Colon (tissue), 2 donors: ENCODE results near the gene NHS.
A peak's percentile ranks its signal among the peaks of the same experiment; 100 is the strongest.
"Not testable (repeated sequence)": the region's sequence is repeated elsewhere in the genome, so short reads cannot be mapped to it uniquely, and the experiment has no call there.

Experiments
- FAIRE-seq: peaks from 2 replicates; lab custom pipeline; 2012; peaks lifted over from hg19 to GRCh38; lab: Jason Lieb, UNC
- donor health status: control.
- donor health status: control.

The NHS gene

GRCh38 chrX:17549107-17549651, 174.2 kb downstream of the NHS start:
- FAIRE-seq: no peak

- no peak for FAIRE-seq
Measured at GRCh38 chrX:17550011-17550410, 175.0 kb downstream of the NHS start.

DNA sequence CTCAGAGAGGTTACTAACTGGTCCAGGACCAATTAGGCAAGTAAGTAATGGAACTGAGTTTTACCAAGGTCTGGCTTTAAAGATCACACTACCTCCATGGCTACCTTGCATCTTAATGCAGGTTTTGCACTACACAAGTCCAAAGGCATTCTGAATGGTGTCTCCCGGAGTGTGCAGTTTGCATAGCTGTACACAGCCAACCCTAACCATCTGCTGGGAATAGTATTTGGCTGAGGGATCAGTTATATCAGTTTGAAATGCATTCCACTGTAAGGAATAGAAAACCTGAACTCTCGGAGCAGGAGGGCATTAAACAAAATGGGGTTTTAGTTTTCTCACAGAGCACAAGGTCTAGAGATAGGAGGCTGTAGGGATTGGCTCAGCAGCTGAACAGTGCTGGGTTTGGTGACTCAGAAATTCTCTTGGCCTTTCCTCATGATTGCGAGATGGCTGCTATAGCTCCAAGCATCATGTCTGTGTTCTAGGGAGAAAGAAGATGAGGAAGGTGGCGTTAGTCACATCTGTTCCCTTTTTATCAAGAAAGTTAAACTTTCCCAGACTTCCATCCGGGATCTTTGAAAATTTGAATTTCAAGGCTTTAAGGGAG, 177.1 kb downstream of the NHS start:
- no peak for FAIRE-seq

DNA sequence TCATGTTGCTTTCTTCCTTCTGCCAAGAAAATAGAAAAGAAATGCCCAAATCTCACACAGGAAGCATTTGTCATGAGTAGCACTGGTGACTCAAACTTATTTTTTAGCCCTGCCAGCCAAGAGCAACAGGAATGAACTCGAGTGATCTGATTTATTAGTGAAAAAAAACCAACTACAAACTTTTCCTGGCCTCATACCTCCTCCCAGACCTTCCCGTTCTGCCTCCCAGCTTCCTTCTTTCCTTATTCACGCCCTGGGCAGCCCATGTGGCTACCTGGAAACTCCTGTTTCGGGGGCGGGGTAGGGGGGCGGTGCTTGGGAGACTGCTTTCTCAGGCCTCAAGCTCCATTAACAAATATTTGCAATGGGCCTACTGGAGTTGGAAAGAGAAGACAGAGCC, 178.5 kb downstream of the NHS start:
- no peak for FAIRE-seq

- no peak for FAIRE-seq
Measured at GRCh38 chrX:17553961-17554482, 179.0 kb downstream of the NHS start.

DNA sequence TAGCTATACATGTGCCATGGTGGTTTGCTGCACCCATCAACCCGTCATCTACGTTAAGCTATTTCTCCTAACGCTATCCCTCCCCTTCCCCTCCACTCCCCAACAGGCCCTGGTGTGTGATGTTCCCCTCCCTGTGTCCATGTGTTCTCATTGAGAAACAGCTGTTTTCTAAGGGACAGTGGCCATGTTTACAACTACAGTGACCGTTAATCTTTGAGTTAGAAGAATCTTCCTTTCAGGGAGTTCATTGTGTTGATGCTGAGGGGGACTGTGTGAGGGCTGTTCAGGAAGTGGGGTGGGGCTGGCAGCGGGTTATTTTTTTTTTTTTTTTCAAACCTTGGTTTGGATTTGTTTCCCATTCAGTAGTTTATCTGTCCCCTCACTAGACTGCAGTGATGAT, 179.9 kb downstream of the NHS start:
- FAIRE-seq: no peak

DNA sequence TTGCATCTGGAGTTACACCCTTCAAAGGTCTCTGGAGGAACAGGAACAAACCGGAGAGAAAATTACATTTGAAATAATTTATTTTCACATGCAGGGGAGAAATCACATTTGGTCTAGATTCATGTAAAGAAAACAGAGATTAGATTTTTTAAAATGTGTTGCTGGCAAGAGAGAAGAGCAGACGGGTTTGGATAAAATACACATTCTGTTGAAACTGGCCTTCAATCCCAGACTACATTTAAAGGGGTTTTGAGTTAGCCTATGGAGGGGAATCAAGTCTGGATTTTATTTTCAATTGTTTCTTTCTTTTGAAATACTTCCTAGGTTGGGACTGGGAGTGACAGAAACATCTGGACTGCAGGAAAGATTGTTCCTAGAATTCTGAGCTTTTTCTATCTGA, 180.8 kb downstream of the NHS start:
- FAIRE-seq: no peak

DNA sequence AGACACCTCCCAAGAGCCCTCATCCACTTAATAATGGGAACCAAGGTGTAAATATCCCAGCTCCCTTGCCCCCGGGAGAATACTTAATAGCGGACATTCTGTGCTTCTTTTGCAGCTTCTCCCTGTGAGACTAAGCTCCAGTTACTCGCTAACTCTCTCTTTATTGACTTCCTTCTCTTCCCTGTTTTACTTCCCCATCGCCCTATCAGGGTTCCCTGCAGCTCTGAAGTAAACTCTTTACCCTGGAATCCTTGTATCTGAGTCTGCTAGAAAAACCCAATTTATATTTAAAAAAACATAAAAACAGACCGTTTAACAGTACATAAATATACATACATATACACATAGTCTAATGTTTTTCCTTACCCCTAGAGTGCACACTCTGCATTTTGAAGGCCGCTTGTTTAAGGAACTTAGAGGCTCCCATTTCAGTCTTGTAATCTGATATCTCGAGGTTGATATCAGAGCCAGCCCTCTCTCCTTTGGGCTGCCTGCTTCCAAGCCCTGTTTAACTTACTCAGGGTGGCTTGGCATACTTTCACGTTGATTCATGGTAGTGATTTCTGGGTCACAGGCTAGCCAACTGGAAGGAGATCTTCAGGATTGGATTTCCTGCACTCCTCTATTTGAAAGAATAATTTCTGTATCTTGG, 184.9 kb downstream of the NHS start:
- no peak for FAIRE-seq

DNA sequence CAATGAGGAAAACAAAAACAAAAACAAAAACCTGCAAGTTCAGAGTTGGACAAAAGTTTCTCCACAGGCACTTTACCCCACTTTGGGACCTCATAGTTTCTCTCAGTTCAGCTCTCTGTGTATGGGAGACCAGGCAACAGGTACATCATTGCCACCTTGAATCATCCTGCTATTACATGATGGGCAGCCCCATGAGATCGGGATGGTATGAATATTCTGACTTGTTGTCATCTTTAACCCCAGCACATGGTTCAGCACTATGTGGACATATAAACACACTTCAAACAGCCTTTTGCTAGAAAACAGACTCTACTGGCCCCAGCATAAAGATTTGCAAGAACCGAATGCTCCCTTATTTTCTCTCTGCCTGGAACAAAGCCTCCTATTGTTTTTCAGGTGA, 185.4 kb downstream of the NHS start:
- no peak for FAIRE-seq

DNA sequence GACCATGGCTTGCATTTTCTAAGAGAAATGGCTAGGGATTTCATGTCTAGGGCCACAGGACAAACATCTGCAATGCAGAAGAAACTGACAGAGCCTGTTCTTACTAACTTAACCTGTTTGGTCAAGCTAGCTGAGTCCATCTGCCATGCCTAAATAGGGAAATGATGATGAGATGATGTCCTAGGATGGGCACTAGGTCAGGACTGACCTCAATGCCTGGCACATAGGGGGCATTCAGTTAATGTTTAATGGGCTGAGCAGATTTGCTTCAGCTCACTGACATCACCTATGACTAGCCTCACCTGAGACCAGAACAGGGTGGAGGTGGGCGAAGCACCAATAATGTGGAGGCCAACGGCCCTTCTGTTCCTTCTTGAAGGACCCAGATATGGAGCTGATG, 188.1 kb downstream of the NHS start:
- FAIRE-seq: no peak

DNA sequence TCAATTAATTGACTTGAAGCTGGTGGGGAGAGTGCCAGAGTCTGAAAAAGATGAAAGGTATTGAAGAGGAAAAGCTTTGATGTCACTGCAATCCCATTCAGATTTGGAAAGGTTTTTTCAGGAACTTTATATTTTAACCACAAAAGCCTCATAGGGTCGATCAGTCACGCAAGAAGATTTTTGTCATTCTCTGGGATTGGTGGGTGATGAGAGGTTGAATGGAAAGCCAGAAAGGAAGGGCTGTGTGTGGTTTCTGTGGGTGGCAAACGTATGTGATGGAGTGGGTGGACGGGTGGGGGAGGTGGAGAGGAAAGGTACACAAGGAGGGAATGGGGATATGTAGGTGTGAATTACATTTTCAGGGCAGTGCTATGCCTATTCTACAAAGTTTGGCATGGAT, 188.5 kb downstream of the NHS start:
- no peak for FAIRE-seq

- no peak for FAIRE-seq
Measured at GRCh38 chrX:17564689-17565409, 189.8 kb downstream of the NHS start.

GRCh38 chrX:17566740-17567139, 191.7 kb downstream of the NHS start:
- no peak for FAIRE-seq

GRCh38 chrX:17567187-17567586, 192.2 kb downstream of the NHS start:
- FAIRE-seq: no peak

DNA sequence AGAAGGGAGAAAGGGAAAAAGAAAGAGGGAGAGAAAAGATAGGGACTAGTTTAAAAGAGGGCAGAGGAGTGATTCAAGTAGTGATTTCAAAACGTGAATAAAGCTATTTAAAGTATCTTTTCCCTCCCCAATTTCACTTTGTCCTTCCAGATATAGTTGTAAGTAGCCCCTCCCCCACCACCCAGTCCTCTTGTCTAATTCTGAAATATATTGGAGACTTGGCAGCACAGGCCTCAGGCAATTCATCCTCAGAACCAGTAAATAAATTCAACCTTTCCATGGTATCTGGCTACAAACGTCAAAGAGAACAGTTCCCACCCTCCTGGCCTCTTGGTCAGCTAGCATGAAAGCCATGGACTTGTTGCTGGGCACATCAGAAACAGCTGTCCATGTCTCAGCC, 192.8 kb downstream of the NHS start:
- no peak for FAIRE-seq

- FAIRE-seq: not testable (repeated sequence)
Measured at GRCh38 chrX:17568804-17569203, 193.8 kb downstream of the NHS start.

GRCh38 chrX:17579026-17579425, 204.0 kb downstream of the NHS start:
- FAIRE-seq: peak; percentile 61

- no peak for FAIRE-seq
Measured at GRCh38 chrX:17580539-17581152, 205.6 kb downstream of the NHS start.

DNA sequence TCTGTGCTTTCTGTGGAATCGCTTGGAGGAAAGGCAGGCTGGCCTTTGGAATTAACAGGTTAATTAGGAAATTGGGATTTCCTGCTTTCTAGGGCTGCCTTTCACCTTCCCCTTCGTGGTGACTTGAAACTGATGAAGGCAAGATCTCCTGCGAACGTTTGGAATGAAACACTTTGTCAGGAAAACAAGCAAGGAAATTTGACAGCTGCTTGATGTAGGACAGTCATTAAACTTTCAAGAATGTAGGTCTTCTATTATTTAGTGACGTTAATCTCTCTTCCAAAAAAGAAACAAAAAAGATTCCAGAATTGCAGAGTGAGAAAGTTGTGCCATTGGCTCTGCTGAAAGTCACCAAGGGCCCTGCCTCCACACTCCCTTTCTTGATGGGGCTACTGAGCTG, 206.6 kb downstream of the NHS start:
- no peak for FAIRE-seq

DNA sequence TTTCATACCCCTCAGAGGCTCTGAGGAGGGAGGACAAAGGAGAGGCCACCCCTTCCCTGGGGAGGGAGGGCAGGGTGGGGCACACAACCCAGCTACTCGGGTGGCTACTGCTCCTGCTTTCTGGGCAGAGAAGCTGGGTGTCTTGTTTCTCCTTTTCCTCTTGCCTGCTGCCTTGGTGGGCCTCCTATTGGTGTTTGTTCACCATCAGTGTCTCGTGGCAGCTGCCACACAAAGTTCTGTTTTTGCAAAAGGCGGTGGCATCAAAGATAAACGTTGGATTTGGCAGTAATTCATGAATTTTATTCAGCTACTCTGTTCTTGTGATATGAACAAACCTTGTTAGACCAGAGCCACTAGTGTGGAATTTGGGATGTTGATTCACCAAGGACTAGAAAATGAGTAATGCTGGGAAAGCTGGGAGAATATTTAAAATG, 209.3 kb downstream of the NHS start:
- FAIRE-seq: no peak

GRCh38 chrX:17585006-17585405, 210.0 kb downstream of the NHS start:
- no peak for FAIRE-seq

GRCh38 chrX:17587366-17587765, 212.4 kb downstream of the NHS start:
- FAIRE-seq: no peak

DNA sequence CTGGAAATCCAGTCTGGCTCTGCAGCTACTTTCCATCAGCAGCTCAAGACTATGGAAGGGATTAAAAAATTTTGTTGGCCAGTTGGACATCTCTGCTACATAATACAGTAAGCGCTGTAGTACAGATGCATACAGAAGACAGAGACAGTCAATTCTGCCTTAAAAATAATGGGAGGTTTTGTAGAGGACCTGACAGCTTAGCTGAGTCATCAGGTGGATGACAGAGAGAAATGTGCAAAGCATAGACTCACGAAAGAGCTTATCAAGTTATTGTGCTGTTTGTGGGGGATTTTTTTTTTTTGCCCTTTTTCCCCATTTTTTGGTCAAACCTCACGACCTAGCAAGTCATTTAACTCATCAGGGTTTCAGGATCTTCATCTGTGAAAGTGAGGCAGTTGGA, 213.3 kb downstream of the NHS start:
- no peak for FAIRE-seq
